ENCODE data around the gene NOL3. TPM values are rescaled to one million over a fixed set of nuclear protein-coding genes. Genes with fewer than 3 reads are reported as not detected.

Gene NOL3
- total RNA-seq, 1 experiment from 2014 or later = 5.6 TPM

GRCh38 chr16:67215706-67216105, 45.4 kb downstream of the NOL3 start:
- peaks cover 56% of the 10 kb centered on the region for H3K27me3 Mint-ChIP-seq (ENCODE audit: low read depth)
- no peak overlapping the region for H2BK5ac ChIP-seq (ENCODE audit: insufficient read length, low read length)
- no peak overlapping the region for H2BK20ac ChIP-seq (ENCODE audit: low read depth, low read length, poor library complexity, severe bottlenecking)
- TF ChIP-seq, protein P1, sequence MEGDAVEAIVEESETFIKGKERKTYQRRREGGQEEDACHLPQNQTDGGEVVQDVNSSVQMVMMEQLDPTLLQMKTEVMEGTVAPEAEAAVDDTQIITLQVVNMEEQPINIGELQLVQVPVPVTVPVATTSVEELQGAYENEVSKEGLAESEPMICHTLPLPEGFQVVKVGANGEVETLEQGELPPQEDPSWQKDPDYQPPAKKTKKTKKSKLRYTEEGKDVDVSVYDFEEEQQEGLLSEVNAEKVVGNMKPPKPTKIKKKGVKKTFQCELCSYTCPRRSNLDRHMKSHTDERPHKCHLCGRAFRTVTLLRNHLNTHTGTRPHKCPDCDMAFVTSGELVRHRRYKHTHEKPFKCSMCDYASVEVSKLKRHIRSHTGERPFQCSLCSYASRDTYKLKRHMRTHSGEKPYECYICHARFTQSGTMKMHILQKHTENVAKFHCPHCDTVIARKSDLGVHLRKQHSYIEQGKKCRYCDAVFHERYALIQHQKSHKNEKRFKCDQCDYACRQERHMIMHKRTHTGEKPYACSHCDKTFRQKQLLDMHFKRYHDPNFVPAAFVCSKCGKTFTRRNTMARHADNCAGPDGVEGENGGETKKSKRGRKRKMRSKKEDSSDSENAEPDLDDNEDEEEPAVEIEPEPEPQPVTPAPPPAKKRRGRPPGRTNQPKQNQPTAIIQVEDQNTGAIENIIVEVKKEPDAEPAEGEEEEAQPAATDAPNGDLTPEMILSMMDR (conservative IDR thresholded peaks at IDR 0.05) = no peak
- H4K8ac ChIP-seq (replicated peaks; ENCODE audit: insufficient read length, low read depth, low read length) = no peak overlapping the region
- H3K56ac ChIP-seq (ENCODE audit: insufficient read length, low read depth, low read length) = no peak overlapping the region
- H3K4me1 ChIP-seq (ENCODE audit: insufficient read depth, low read length) = no peaks in the 10 kb centered on the region
- H2AFZ ChIP-seq (ENCODE audit: low read length) = no peak overlapping the region
- H2BK15ac ChIP-seq (ENCODE audit: low read depth, low read length) = no peak overlapping the region
- H3K23me2 ChIP-seq (ENCODE audit: insufficient read length, low read depth, low read length, poor library complexity, severe bottlenecking) = no peaks in the 10 kb centered on the region
- no peaks in the 10 kb centered on the region; the same call in 1 of the 2 replicates for H3K27me3 ChIP-seq (ENCODE audit: insufficient read depth, low read length)
- no peak overlapping the region for H3K9ac ChIP-seq (ENCODE audit: extremely low read depth, insufficient read length, low read length)
- H3K18ac ChIP-seq (ENCODE audit: insufficient read length, low read depth, low read length) = no peak overlapping the region
- peak overlapping the region in 1 of 3 experiments; percentile 5; a peak in 1 of 7 replicates for H3K27ac Mint-ChIP-seq
- no peak overlapping the region for H3K4me3 Mint-ChIP-seq
- H3T11ph ChIP-seq (ENCODE audit: low read length) = no peak overlapping the region
- H2BK120ac ChIP-seq (ENCODE audit: low read depth, low read length, poor library complexity, severe bottlenecking) = no peak overlapping the region
- no peaks in the 10 kb centered on the region for H4K20me1 ChIP-seq (ENCODE audit: control insufficient read depth, insufficient read depth, insufficient read length)
- no peaks in the 10 kb centered on the region for H3K9me3 ChIP-seq (ENCODE audit: control insufficient read depth, low read depth, low read length)
- no peak overlapping the region for H3K27ac ChIP-seq (ENCODE audit: insufficient read length, low read depth, low read length)
- no peaks in the 10 kb centered on the region for H3K79me1 ChIP-seq (ENCODE audit: insufficient read depth, low read depth, low read length, poor library complexity, severe bottlenecking)
- H3K23ac ChIP-seq (ENCODE audit: insufficient read length, low read depth, low read length) = no peak overlapping the region
- H3K4ac ChIP-seq (ENCODE audit: low read depth, low read length) = no peak overlapping the region
- H3K4me2 ChIP-seq (ENCODE audit: insufficient read depth, insufficient read length, low read length) = no peak overlapping the region
- DNase-seq = peak; percentile 56
- H4K91ac ChIP-seq (ENCODE audit: insufficient read length, low read depth, low read length) = no peak overlapping the region
- no peak overlapping the region for H4K5ac ChIP-seq (ENCODE audit: insufficient read length, low read depth, low read length)
- H2BK12ac ChIP-seq (ENCODE audit: insufficient read length, low read depth, low read length) = no peak overlapping the region
- no peaks in the 10 kb centered on the region for H3K36me3 Mint-ChIP-seq (ENCODE audit: insufficient read depth in 1 of 3, low read depth in 3 of 3)
- WGBS (ENCODE audit: extremely low coverage, insufficient read length, low lambda C conversion rate) = no CpG with 5 or more reads among the region's 5 CpGs
- no peak overlapping the region for H2AK5ac ChIP-seq (ENCODE audit: insufficient read length, low read length)
- no peaks in the 10 kb centered on the region for H3K79me2 ChIP-seq (ENCODE audit: insufficient read depth, low read length)
- no peaks in the 10 kb centered on the region for H3K4me1 Mint-ChIP-seq
- H3K9me3 Mint-ChIP-seq = no peaks in the 10 kb centered on the region
- no peak overlapping the region for H3K14ac ChIP-seq (ENCODE audit: insufficient read depth, low read length)
